ENCODE measurements around the gene GUCY2D. TPM values are rescaled to one million over a fixed set of nuclear protein-coding genes. Genes with fewer than 3 reads are reported as not detected.

The GUCY2D gene
- total and polyA plus RNA-seq, 2 donors from 2014 or later, result 0.19 to 0.24 TPM

- no peak overlapping the region for H3K9ac ChIP-seq (ENCODE audit: low read length in 3 of 3)
- intact Hi-C loops (cut with DNase I), result no loop called here
- no peaks in the 10 kb centered on the region for H3K9me3 ChIP-seq (ENCODE audit: control insufficient read depth in 2 of 3, insufficient read depth in 1 of 3, low read length in 3 of 3)
- H3K27ac ChIP-seq (ENCODE audit: low read depth in 2 of 2, low read length in 2 of 2), result no peak overlapping the region
- no peak overlapping the region for H3K4me3 ChIP-seq (ENCODE audit: low read length in 3 of 3)
- no peak for TF ChIP-seq CTCF (IDR thresholded peaks at IDR 0.05; ENCODE audit: borderline replicate concordance, extremely low read depth, insufficient read depth)
- no peaks in the 10 kb centered on the region for H3K36me3 ChIP-seq (ENCODE audit: control insufficient read depth in 2 of 3, insufficient read depth in 3 of 3, low read length in 3 of 3)
- no peaks in the 10 kb centered on the region for H3K4me1 ChIP-seq (ENCODE audit: control insufficient read depth in 2 of 3, insufficient read depth in 2 of 3, low read depth in 1 of 3, low read length in 3 of 3)
- DNase-seq (no peak), FAIRE-seq (no peak)
- no peaks in the 10 kb centered on the region for H3K27me3 ChIP-seq (ENCODE audit: control insufficient read depth, insufficient read depth, low read length)
These were observed 46.3 kb downstream of the GUCY2D start for GRCh38 chr17:8048736-8049135.

DNA sequence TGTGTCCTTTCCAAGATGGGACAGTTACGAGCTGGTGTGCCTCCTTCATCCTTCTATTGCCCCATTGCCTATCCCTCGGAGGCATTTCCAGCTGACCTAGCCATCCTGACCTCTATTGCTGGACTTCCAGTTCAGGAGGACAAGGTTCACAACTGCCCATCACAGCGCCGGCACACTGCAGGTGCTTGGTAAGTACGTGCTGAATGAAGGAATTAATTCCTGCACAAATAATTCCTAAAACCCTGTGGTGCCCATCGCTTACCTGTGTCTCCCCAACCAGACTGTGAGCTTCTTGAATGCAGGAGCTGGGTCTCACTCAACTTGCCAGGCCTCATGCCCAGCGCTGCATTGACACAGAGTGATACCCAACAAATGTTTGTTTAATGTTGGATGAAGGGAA, 49.4 kb downstream of the GUCY2D start:
- FAIRE-seq, result no peak
- Histone ChIP-seq H3K36me3 (ENCODE audit: control insufficient read depth in 2 of 3, insufficient read depth in 3 of 3, low read length in 3 of 3) (no peaks in the 10 kb centered on the region), H3K27me3 (ENCODE audit: control insufficient read depth, insufficient read depth, low read length) (no peaks in the 10 kb centered on the region), H3K27ac (ENCODE audit: low read depth in 2 of 2, low read length in 2 of 2) (no peak overlapping the region), H3K9ac (ENCODE audit: low read length in 3 of 3) (no peak overlapping the region), H3K4me1 (ENCODE audit: control insufficient read depth in 2 of 3, insufficient read depth in 2 of 3, low read depth in 1 of 3, low read length in 3 of 3) (no peaks in the 10 kb centered on the region), H3K9me3 (ENCODE audit: control insufficient read depth in 2 of 3, insufficient read depth in 1 of 3, low read length in 3 of 3) (no peaks in the 10 kb centered on the region), H3K4me3 (ENCODE audit: low read length in 3 of 3) (no peak overlapping the region)
- no peak for TF ChIP-seq CTCF (IDR thresholded peaks at IDR 0.05; ENCODE audit: borderline replicate concordance, extremely low read depth, insufficient read depth)
- intact Hi-C loops (cut with DNase I), result no loop called here
- DNase-seq, result peak in 1 of 5 donors; percentile 11

- no peaks in the 10 kb centered on the region for H3K27me3 ChIP-seq (ENCODE audit: control insufficient read depth, insufficient read depth, low read length)
- H3K9ac ChIP-seq (ENCODE audit: low read length in 3 of 3), result no peak overlapping the region
- H3K4me3 ChIP-seq (ENCODE audit: low read length in 3 of 3), result no peak overlapping the region
- no peak for TF ChIP-seq CTCF (IDR thresholded peaks at IDR 0.05; ENCODE audit: borderline replicate concordance, extremely low read depth, insufficient read depth)
- no peaks in the 10 kb centered on the region for H3K36me3 ChIP-seq (ENCODE audit: control insufficient read depth in 2 of 3, insufficient read depth in 3 of 3, low read length in 3 of 3)
- DNase-seq (peak in 1 of 5 donors; percentile 4), FAIRE-seq (peak; percentile 23)
- intact Hi-C loops (cut with DNase I), result no loop called here
- H3K27ac ChIP-seq (ENCODE audit: low read depth in 2 of 2, low read length in 2 of 2), result no peak overlapping the region
- H3K4me1 ChIP-seq (ENCODE audit: control insufficient read depth in 2 of 3, insufficient read depth in 2 of 3, low read depth in 1 of 3, low read length in 3 of 3), result no peaks in the 10 kb centered on the region
- no peaks in the 10 kb centered on the region for H3K9me3 ChIP-seq (ENCODE audit: control insufficient read depth in 2 of 3, insufficient read depth in 1 of 3, low read length in 3 of 3)
These were observed 50.1 kb downstream of the GUCY2D start for GRCh38 chr17:8052256-8053252.

Measured in kidney (tissue), 14 donors.